ENCODE results near the gene HCCS.

- no peak for TF ChIP-seq ZNF274 (IDR thresholded peaks at IDR 0.05; ENCODE audit: low read depth, low read length)
- TF ChIP-seq YY1 (IDR thresholded peaks at IDR 0.05; ENCODE audit: insufficient read depth, insufficient read length): no peak
Observed at GRCh38 chrX:11073381-11073780, 37.8 kb upstream of the HCCS start.

All from NT2/D1 (cell line).